ENCODE measurements around the gene TNFRSF17.

TNFRSF17 gene

DNA sequence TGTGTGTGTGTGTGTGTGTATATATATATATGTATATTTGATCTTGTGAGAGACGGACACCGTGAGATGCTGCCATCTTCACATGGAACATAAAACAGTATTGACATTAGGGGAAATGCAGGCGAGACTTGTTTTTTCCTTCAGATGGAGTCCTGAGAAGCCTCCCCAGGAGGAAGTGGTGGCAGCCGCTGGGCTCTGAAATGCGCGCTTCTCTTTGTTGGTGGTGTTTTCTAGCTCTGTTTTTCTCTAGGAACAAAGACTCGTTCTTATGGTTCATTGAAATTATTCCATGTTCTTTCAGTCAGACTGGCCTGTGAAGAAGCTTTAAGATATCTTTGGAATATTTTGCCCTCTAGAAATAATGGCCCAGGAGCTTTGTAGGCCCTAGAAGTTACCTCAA is 44.5 kb downstream of the TNFRSF17 start:
- no peak for DNase-seq

- DNase-seq, result no peak
Observed at GRCh38 chr16:12009922-12010321, 44.9 kb downstream of the TNFRSF17 start.

- DNase-seq, result no peak
Observed at GRCh38 chr16:12010388-12011251, 45.6 kb downstream of the TNFRSF17 start.

DNA sequence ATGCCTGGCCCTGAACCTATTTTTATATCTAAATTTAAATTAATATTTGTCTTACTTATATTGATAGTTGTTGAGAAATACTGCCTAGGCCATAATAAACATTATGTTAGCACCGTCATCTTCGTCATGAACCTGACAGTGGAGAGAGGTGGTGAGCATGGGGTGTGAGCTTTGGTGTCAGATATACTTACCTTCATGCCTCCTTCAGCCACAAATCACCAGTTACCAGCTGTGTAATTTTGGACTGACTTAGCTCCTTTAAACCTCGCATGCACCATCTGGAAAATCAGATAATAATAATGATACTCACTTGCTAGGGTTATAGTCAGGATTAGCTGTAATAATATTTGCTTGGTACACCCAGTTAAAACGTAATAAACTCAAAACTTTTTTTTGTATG is 46.6 kb downstream of the TNFRSF17 start:
- no peak for DNase-seq

DNA sequence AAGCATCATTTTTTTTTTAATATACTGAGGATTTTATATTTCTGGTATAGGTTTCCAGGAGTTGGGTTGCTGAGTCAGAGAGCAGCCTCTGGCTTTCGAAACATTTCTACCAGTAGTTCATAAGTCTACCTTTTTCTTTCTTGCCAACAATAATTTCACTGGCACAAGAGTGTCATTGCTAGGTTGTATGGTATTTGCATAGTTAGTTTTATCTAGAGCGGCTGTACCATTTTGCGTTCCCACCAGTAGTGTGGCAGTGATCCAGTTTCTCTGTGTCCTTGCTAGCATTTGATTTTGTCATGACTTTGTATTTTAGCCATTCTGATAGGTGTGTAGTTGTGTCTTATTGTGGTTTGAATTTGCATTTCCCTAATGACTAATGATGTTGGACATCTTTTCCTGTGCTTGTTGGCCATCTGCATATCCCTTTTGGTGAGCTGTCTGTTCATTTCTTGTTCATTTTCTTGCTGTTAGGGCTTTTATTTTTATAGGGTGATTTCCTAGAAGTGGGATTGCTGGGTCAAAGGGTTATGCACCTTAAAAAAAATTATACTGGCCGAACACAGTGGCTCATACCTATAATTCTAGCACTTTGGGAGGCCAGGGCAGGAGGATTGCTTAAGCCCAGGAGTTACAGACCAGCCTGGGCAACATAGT is 51.4 kb downstream of the TNFRSF17 start:
- no peak for DNase-seq

- no peak for DNase-seq
Observed at GRCh38 chr16:12017558-12017957, 52.5 kb downstream of the TNFRSF17 start.
